ENCODE measurements around the gene RNU1-1. TPM values are rescaled to one million over a fixed set of nuclear protein-coding genes. Genes with fewer than 3 reads are reported as not detected.
"Not testable (repeated sequence)": the region's sequence is repeated elsewhere in the genome, so short reads cannot be mapped to it uniquely, and the experiment has no call there.

The RNU1-1 gene
- total RNA-seq, 1 donor from 2014 or later = 2,156 TPM

- intact Hi-C loops (cut with micrococcal nuclease) = not testable (repeated sequence)
These were observed 7.6 kb upstream of the RNU1-1 start for GRCh38 chr1:16521679-16522078.

GRCh38 chr1:16521288-16521583 lies 7.2 kb upstream of the RNU1-1 start:
- intact Hi-C loops (cut with micrococcal nuclease) = no loop called here

GRCh38 chr1:16520435-16521287 lies 6.6 kb upstream of the RNU1-1 start:
- intact Hi-C loops (cut with micrococcal nuclease) = not testable (repeated sequence)

GRCh38 chr1:16519255-16519951 lies 5.3 kb upstream of the RNU1-1 start:
- intact Hi-C loops (cut with micrococcal nuclease) = loop anchor here (10.0 kb wide), 1 partner anchor 685 kb away; no protein-coding TSS in a partner anchor

- intact Hi-C loops (cut with micrococcal nuclease) = loop anchor here (10.0 kb wide), 1 partner anchor 684 kb away; no protein-coding TSS in a partner anchor
These were observed 4.8 kb upstream of the RNU1-1 start for GRCh38 chr1:16518913-16519254.

GRCh38 chr1:16516694-16517410 lies 2.8 kb upstream of the RNU1-1 start:
- intact Hi-C loops (cut with micrococcal nuclease) = loop anchor here (10.0 kb wide), 1 partner anchor 682 kb away; no protein-coding TSS in a partner anchor

GRCh38 chr1:16513412-16514106 lies 526 bp downstream of the RNU1-1 start:
- intact Hi-C loops (cut with micrococcal nuclease) = loop anchor here (1.0 to 10.0 kb wide), 4 partner anchors 146 to 679 kb away; partner anchors contain the start of gene SZRD1

GRCh38 chr1:16512624-16513411 lies 1.3 kb downstream of the RNU1-1 start:
- intact Hi-C loops (cut with micrococcal nuclease) = loop anchor here (2.0 to 10.0 kb wide), 3 partner anchors 384 to 678 kb away; no protein-coding TSS in a partner anchor

- intact Hi-C loops (cut with micrococcal nuclease) = loop anchor here (2.0 to 10.0 kb wide), 3 partner anchors 385 to 677 kb away; no protein-coding TSS in a partner anchor
These were observed 2.2 kb downstream of the RNU1-1 start for GRCh38 chr1:16511926-16512325.

GRCh38 chr1:16508861-16509445 lies 5.1 kb downstream of the RNU1-1 start:
- intact Hi-C loops (cut with micrococcal nuclease) = not testable (repeated sequence)

GRCh38 chr1:16506364-16507136 lies 7.5 kb downstream of the RNU1-1 start:
- intact Hi-C loops (cut with micrococcal nuclease) = not testable (repeated sequence)

GRCh38 chr1:16505870-16506269 lies 8.2 kb downstream of the RNU1-1 start:
- intact Hi-C loops (cut with micrococcal nuclease) = not testable (repeated sequence)

- intact Hi-C loops (cut with micrococcal nuclease) = no loop called here
These were observed 10.6 kb downstream of the RNU1-1 start for GRCh38 chr1:16503494-16503893.

GRCh38 chr1:16501446-16501845 lies 12.6 kb downstream of the RNU1-1 start:
- intact Hi-C loops (cut with micrococcal nuclease) = not testable (repeated sequence)

- intact Hi-C loops (cut with micrococcal nuclease) = not testable (repeated sequence)
These were observed 13.1 kb downstream of the RNU1-1 start for GRCh38 chr1:16500975-16501374.

- intact Hi-C loops (cut with micrococcal nuclease) = not testable (repeated sequence)
These were observed 13.6 kb downstream of the RNU1-1 start for GRCh38 chr1:16500466-16500865.

GRCh38 chr1:16498573-16499413 lies 15.3 kb downstream of the RNU1-1 start:
- intact Hi-C loops (cut with micrococcal nuclease) = loop anchor here (1.0 to 2.0 kb wide), 3 partner anchors 57 to 292 kb away; partner anchors contain the start of gene SZRD1

- intact Hi-C loops (cut with micrococcal nuclease) = loop anchor here (2.0 kb wide), 2 partner anchors 131 to 291 kb away; partner anchors contain the start of gene SZRD1
These were observed 16.0 kb downstream of the RNU1-1 start for GRCh38 chr1:16498047-16498446.
